Activated effector memory CD4-positive, alpha-beta T cell treated with Interleukin-2 at 50 U/mL for 16 hours (primary cell): Measurements from ENCODE around the gene TSN.
A peak's percentile ranks its signal among the peaks of the same experiment; 100 is the strongest.
"Not testable (repeated sequence)": the region's sequence is repeated elsewhere in the genome, so short reads cannot be mapped to it uniquely, and the experiment has no call there.

Source experiments
- DNase-seq: peaks from one replicate; pipeline ENCODE4 v3.0.0-alpha.2; 2020

Gene TSN

GRCh38 chr2:121755237-121756111, at the start of gene TSN:
Gene TSN (plus strand): TSS chr2:121755651. CDS start chr2:121755780, 129 bp downstream.
- DNase-seq, result peak; percentile 96

GRCh38 chr2:121705958-121706357, 49.5 kb upstream of the TSN start:
- no peak for DNase-seq

- no peak for DNase-seq
Observed at GRCh38 chr2:121707344-121707919, 48.0 kb upstream of the TSN start.

- DNase-seq, result no peak
Observed at GRCh38 chr2:121707920-121708361, 47.5 kb upstream of the TSN start.

GRCh38 chr2:121709776-121710469, 45.5 kb upstream of the TSN start:
- DNase-seq, result no peak

GRCh38 chr2:121710470-121711170, 44.8 kb upstream of the TSN start:
- no peak for DNase-seq

- not testable (repeated sequence) for DNase-seq
Observed at GRCh38 chr2:121711481-121711880, 44.0 kb upstream of the TSN start.

GRCh38 chr2:121716126-121716525, 39.3 kb upstream of the TSN start:
- DNase-seq, result no peak

- DNase-seq, result no peak
Observed at GRCh38 chr2:121717529-121717928, 37.9 kb upstream of the TSN start.

- DNase-seq, result no peak
Observed at GRCh38 chr2:121721926-121722325, 33.5 kb upstream of the TSN start.

GRCh38 chr2:121722479-121722878, 33.0 kb upstream of the TSN start:
- no peak for DNase-seq

GRCh38 chr2:121723316-121723715, 32.1 kb upstream of the TSN start:
- no peak for DNase-seq

GRCh38 chr2:121727332-121727731, 28.1 kb upstream of the TSN start:
- DNase-seq, result no peak

- no peak for DNase-seq
Observed at GRCh38 chr2:121727950-121728349, 27.5 kb upstream of the TSN start.

- DNase-seq, result no peak
Observed at GRCh38 chr2:121731366-121731765, 24.1 kb upstream of the TSN start.

- not testable (repeated sequence) for DNase-seq
Observed at GRCh38 chr2:121734544-121734943, 20.9 kb upstream of the TSN start.

- DNase-seq, result no peak
Observed at GRCh38 chr2:121735518-121736074, 19.9 kb upstream of the TSN start.

GRCh38 chr2:121736140-121736461, 19.4 kb upstream of the TSN start:
- DNase-seq, result no peak

- DNase-seq, result peak; percentile 100
Observed at GRCh38 chr2:121736462-121737336, 18.8 kb upstream of the TSN start, which contains the start of gene NIFK. Gene NIFK (minus strand): TSS chr2:121736875. CDS start chr2:121736850, 25 bp downstream.

GRCh38 chr2:121740973-121741372, 14.5 kb upstream of the TSN start:
- no peak for DNase-seq

GRCh38 chr2:121741450-121741849, 14.0 kb upstream of the TSN start:
- DNase-seq, result no peak
